OCI-LY7 (cell line): ENCODE results near the gene B4GALNT4. TPM values are rescaled to one million over a fixed set of nuclear protein-coding genes. Genes with fewer than 3 reads are reported as not detected.

Source experiments
- BruUV-seq: library from RNA; stranded (reverse); fragments of 400-500 nt; replicated peaks from 2 replicates; lab custom pipeline; 2021; lab: Mats Ljungman, UMichigan
- CTCF ChIA-PET: fragments of 300-600 bp; sonication (Branson Sonifier 250); formaldehyde crosslinking; loops from one replicate; lab custom pipeline; 2022; ENCODE audit warnings: antibody characterized with exemption; ENCODE audit not compliant: unreplicated experiment; lab: Charles Lee
- POLR2A ChIA-PET: fragments of 300-600 bp; sonication (Branson Sonifier 250); formaldehyde crosslinking; loops from one replicate; lab custom pipeline; 2022; ENCODE audit warnings: antibody characterized with exemption; lab: Charles Lee
- DNase-seq: peaks from one replicate; pipeline ENCODE4 v3.0.0-alpha.2; 2015; ENCODE audit warnings: low spot score
- H2AFZ ChIP-seq: fragments of 200-600 bp; sonication (generic), shearing (Covaris generic); 2 replicates; pipeline ENCODE4 v1.6.1; 2014; ENCODE audit warnings: mild to moderate bottlenecking, antibody characterized with exemption, low read length, moderate library complexity
- H3K27ac ChIP-seq: fragments of 200-600 bp; sonication (generic); 2 replicates; pipeline ENCODE4 v1.5.1; 2014; ENCODE audit warnings: mixed run types, low read depth, mild to moderate bottlenecking, moderate library complexity, low read length, inconsistent platforms; ENCODE audit not compliant: poor library complexity, severe bottlenecking
- H3K36me3 ChIP-seq: fragments of 200-600 bp; sonication (generic); 2 replicates; pipeline ENCODE4 v1.6.1; 2014; ENCODE audit warnings: mild to moderate bottlenecking, antibody characterized with exemption, low read length, moderate library complexity, mixed read lengths; ENCODE audit not compliant: insufficient read depth
- H3K4me1 ChIP-seq: fragments of 200-600 bp; sonication (generic); 2 replicates; pipeline ENCODE4 v1.5.1; 2014; ENCODE audit warnings: mild to moderate bottlenecking, low read length; ENCODE audit not compliant: insufficient read depth, poor library complexity, severe bottlenecking
- H3K4me2 ChIP-seq: fragments of 200-600 bp; sonication (generic); 2 replicates; pipeline ENCODE4 v1.6.1; 2014; ENCODE audit warnings: mild to moderate bottlenecking, low read length
- H3K4me3 ChIP-seq: fragments of 200-600 bp; sonication (generic); 2 replicates; pipeline ENCODE4 v1.5.1; 2014; ENCODE audit warnings: mild to moderate bottlenecking, low read depth, low read length; ENCODE audit not compliant: poor library complexity, severe bottlenecking
- H3K79me2 ChIP-seq: fragments of 200-600 bp; sonication (generic); 2 replicates; pipeline ENCODE4 v1.6.1; 2016; ENCODE audit warnings: low read depth, mild to moderate bottlenecking, low read length, moderate library complexity, mixed read lengths; ENCODE audit not compliant: insufficient read depth
- H3K9me2 ChIP-seq: fragments of 200-600 bp; sonication (generic); 2 replicates; pipeline ENCODE4 v1.6.1; 2016; ENCODE audit warnings: mild to moderate bottlenecking, low read length, mixed read lengths; ENCODE audit not compliant: insufficient read depth
- H3K9me3 ChIP-seq: fragments of 200-600 bp; sonication (generic); 2 replicates; pipeline ENCODE4 v1.6.1; 2014; ENCODE audit warnings: mild to moderate bottlenecking, mixed run types, low read length, mixed read lengths
- H4K20me1 ChIP-seq: fragments of 200-600 bp; sonication (generic); 2 replicates; pipeline ENCODE4 v1.6.1; 2014; ENCODE audit warnings: mild to moderate bottlenecking, antibody characterized with exemption, low read length, moderate library complexity, mixed read lengths; ENCODE audit not compliant: insufficient read depth
- CTCF ChIP-seq: fragments of 200-600 bp; sonication (generic); conservative IDR thresholded peaks from 2 replicates; pipeline ENCODE4 v1.5.1; 2014; ENCODE audit warnings: mild to moderate bottlenecking, antibody characterized with exemption, low read length, moderate library complexity, mixed read lengths
- EZH2phosphoT487 ChIP-seq: fragments of 200-600 bp; sonication (generic); IDR thresholded peaks from 2 replicates; pipeline ENCODE4 v1.6.1; 2018; ENCODE audit warnings: low read depth, borderline replicate concordance, mild to moderate bottlenecking, mixed run types, antibody characterized with exemption, low read length, moderate library complexity, mixed read lengths
- intact Hi-C: fragments of 100-400 bp; cut with micrococcal nuclease; formaldehyde crosslinking; loops from one replicate; pipeline ENCODE4 v1.10.0; 2022; ENCODE audit not compliant: unreplicated experiment
- total RNA-seq, 2 experiments: library from RNA; depleted of rRNA in 1 of 2; stranded (reverse); fragments of >200 nt in 1 of 2; shearing (Covaris generic) in 1 of 2; gene quantifications; 2 replicates each; pipeline ENCODE4 v1.2.3, GENCODE V29; 2014 to 2022

The B4GALNT4 gene
- total RNA-seq, 2 experiments from 2014 or later: not detected

GRCh38 chr11:426851-427250 is 57.6 kb downstream of the B4GALNT4 start:
- ChIA-PET POLR2A (interaction anchor here (1.5 kb wide), 1 partner anchor 13 kb away, joined by 3 read pairs; no protein-coding TSS in a partner anchor), CTCF (interaction anchor here (0.6 kb wide), 1 partner anchor 12 kb away, joined by 3 read pairs; the partner anchor contains the start of gene SIGIRR)
- Histone ChIP-seq H3K4me2 (no peak overlapping the region), H3K4me1 (no peaks in the 10 kb centered on the region), H3K9me3 (no peaks in the 10 kb centered on the region), H3K36me3 (no peaks in the 10 kb centered on the region), H3K9me2 (no peaks in the 10 kb centered on the region), H3K27ac (no peak overlapping the region), H3K4me3 (no peak overlapping the region), H4K20me1 (no peaks in the 10 kb centered on the region), H2AFZ (no peak overlapping the region), H3K79me2 (no peaks in the 10 kb centered on the region)
- intact Hi-C loops: no loop called here
- DNase-seq: no peak
- BruUV-seq: no TSS peak
- TF ChIP-seq EZH2phosphoT487 (no peak), CTCF (no peak)

GRCh38 chr11:428295-428694 is 59.0 kb downstream of the B4GALNT4 start:
- POLR2A ChIA-PET: interaction anchor here (1.5 kb wide), 1 partner anchor 12 kb away, joined by 3 read pairs; no protein-coding TSS in a partner anchor
- no peak overlapping the region for H3K27ac ChIP-seq
- CTCF ChIA-PET: no interaction called here
- H3K9me2 ChIP-seq: no peaks in the 10 kb centered on the region
- intact Hi-C loops: no loop called here
- no TSS peak for BruUV-seq
- H3K4me2 ChIP-seq: no peak overlapping the region
- H3K4me3 ChIP-seq: no peak overlapping the region
- TF ChIP-seq CTCF: no peak
- TF ChIP-seq EZH2phosphoT487: no peak
- no peak overlapping the region for H2AFZ ChIP-seq
- no peaks in the 10 kb centered on the region for H3K9me3 ChIP-seq
- no peaks in the 10 kb centered on the region for H3K36me3 ChIP-seq
- H4K20me1 ChIP-seq: no peaks in the 10 kb centered on the region
- no peak for DNase-seq
- no peaks in the 10 kb centered on the region for H3K79me2 ChIP-seq
- no peaks in the 10 kb centered on the region for H3K4me1 ChIP-seq

GRCh38 chr11:429391-429790 is 60.1 kb downstream of the B4GALNT4 start:
- Histone ChIP-seq H3K4me2 (no peak overlapping the region), H3K4me3 (no peak overlapping the region), H3K9me3 (no peaks in the 10 kb centered on the region), H4K20me1 (no peaks in the 10 kb centered on the region), H3K4me1 (no peaks in the 10 kb centered on the region), H3K9me2 (no peaks in the 10 kb centered on the region), H3K79me2 (no peaks in the 10 kb centered on the region), H2AFZ (no peak overlapping the region), H3K27ac (no peak overlapping the region), H3K36me3 (no peaks in the 10 kb centered on the region)
- TF ChIP-seq EZH2phosphoT487 (no peak), CTCF (no peak)
- DNase-seq: no peak
- POLR2A ChIA-PET: no interaction called here
- CTCF ChIA-PET: no interaction called here
- intact Hi-C loops: no loop called here
- BruUV-seq: no TSS peak
